ENCODE data around the gene SF1.

The SF1 gene

GRCh38 chr11:64796047-64796756 lies 17.9 kb upstream of the SF1 start:
- no peak overlapping the region for H2BK5ac ChIP-seq (ENCODE audit: low read depth, low read length, poor library complexity)
- H2AFZ ChIP-seq (ENCODE audit: insufficient read depth, low read length, poor library complexity): no peak overlapping the region
- H2BK120ac ChIP-seq (ENCODE audit: insufficient read depth, low read length, poor library complexity): no peak overlapping the region
- no peak overlapping the region for H3K27ac ChIP-seq (ENCODE audit: low read depth, low read length)
- no peak overlapping the region for H3K9ac ChIP-seq (ENCODE audit: low read length)
- H3K4me1 ChIP-seq (ENCODE audit: control insufficient read depth in 1 of 2, insufficient read depth in 2 of 2, low read length in 2 of 2): no peaks in the 10 kb centered on the region
- H3K4ac ChIP-seq (ENCODE audit: low read depth, low read length): no peak overlapping the region
- H3K18ac ChIP-seq (ENCODE audit: low read length): no peak overlapping the region
- no peaks in the 10 kb centered on the region for H3K79me2 ChIP-seq (ENCODE audit: control insufficient read depth, insufficient read depth, low read length, poor library complexity)
- H3K4me3 ChIP-seq (ENCODE audit: low read depth, low read length): no peak overlapping the region
- H4K12ac ChIP-seq (ENCODE audit: low read depth, low read length): no peak overlapping the region
- no peak overlapping the region for H4K8ac ChIP-seq (ENCODE audit: low read depth, low read length)
- no peak overlapping the region for H2BK12ac ChIP-seq (ENCODE audit: low read length)
- no peak for DNase-seq
- WGBS (ENCODE audit: extremely low coverage, insufficient coverage, insufficient read length): no CpG with 5 or more reads among the region's 19 CpGs
- no peaks in the 10 kb centered on the region for H3K79me1 ChIP-seq (ENCODE audit: low read length)
- H3K36me3 ChIP-seq (ENCODE audit: control insufficient read depth in 1 of 2, insufficient read depth in 2 of 2, low read length in 2 of 2): peaks cover 37 to 38% of the 10 kb centered on the region in 2 experiments
- H2AK5ac ChIP-seq (ENCODE audit: low read length): no peak overlapping the region
- H3K14ac ChIP-seq (ENCODE audit: low read length): no peak overlapping the region
- H3K27me3 ChIP-seq (ENCODE audit: insufficient read depth, low read length): no peaks in the 10 kb centered on the region
- H3K4me2 ChIP-seq (ENCODE audit: low read length): no peak overlapping the region
- H4K91ac ChIP-seq (ENCODE audit: low read depth, low read length): no peak overlapping the region
- no peaks in the 10 kb centered on the region for H3K9me3 ChIP-seq (ENCODE audit: insufficient read depth, low read depth, low read length)
- H3K23ac ChIP-seq (ENCODE audit: low read length): no peak overlapping the region

GRCh38 chr11:64794526-64794925 lies 16.2 kb upstream of the SF1 start:
- H3K27me3 ChIP-seq (ENCODE audit: insufficient read depth, low read length): no peaks in the 10 kb centered on the region
- no peaks in the 10 kb centered on the region for H3K4me1 ChIP-seq (ENCODE audit: control insufficient read depth in 1 of 2, insufficient read depth in 2 of 2, low read length in 2 of 2)
- H3K23ac ChIP-seq (ENCODE audit: low read length): no peak overlapping the region
- no peak overlapping the region for H3K9ac ChIP-seq (ENCODE audit: low read length)
- H4K91ac ChIP-seq (ENCODE audit: low read depth, low read length): no peak overlapping the region
- H3K27ac ChIP-seq (ENCODE audit: low read depth, low read length): no peak overlapping the region
- H3K4me2 ChIP-seq (ENCODE audit: low read length): no peak overlapping the region
- H4K8ac ChIP-seq (ENCODE audit: low read depth, low read length): no peak overlapping the region
- H3K4ac ChIP-seq (ENCODE audit: low read depth, low read length): no peak overlapping the region
- no CpG with 5 or more reads among the region's 10 CpGs for WGBS (ENCODE audit: extremely low coverage, insufficient coverage, insufficient read length)
- peaks cover 43 to 44% of the 10 kb centered on the region in 2 experiments for H3K36me3 ChIP-seq (ENCODE audit: control insufficient read depth in 1 of 2, insufficient read depth in 2 of 2, low read length in 2 of 2)
- H3K18ac ChIP-seq (ENCODE audit: low read length): no peak overlapping the region
- H3K9me3 ChIP-seq (ENCODE audit: insufficient read depth, low read depth, low read length): no peaks in the 10 kb centered on the region
- no peak overlapping the region for H2BK120ac ChIP-seq (ENCODE audit: insufficient read depth, low read length, poor library complexity)
- H2AFZ ChIP-seq (ENCODE audit: insufficient read depth, low read length, poor library complexity): no peak overlapping the region
- no peaks in the 10 kb centered on the region for H3K79me2 ChIP-seq (ENCODE audit: control insufficient read depth, insufficient read depth, low read length, poor library complexity)
- H4K12ac ChIP-seq (ENCODE audit: low read depth, low read length): no peak overlapping the region
- H2BK5ac ChIP-seq (ENCODE audit: low read depth, low read length, poor library complexity): no peak overlapping the region
- DNase-seq: no peak
- no peak overlapping the region for H3K14ac ChIP-seq (ENCODE audit: low read length)
- no peak overlapping the region for H2BK12ac ChIP-seq (ENCODE audit: low read length)
- no peak overlapping the region for H2AK5ac ChIP-seq (ENCODE audit: low read length)
- H3K79me1 ChIP-seq (ENCODE audit: low read length): no peaks in the 10 kb centered on the region
- no peak overlapping the region for H3K4me3 ChIP-seq (ENCODE audit: low read depth, low read length)

GRCh38 chr11:64793271-64794160 lies 15.2 kb upstream of the SF1 start:
- Histone ChIP-seq H3K14ac (ENCODE audit: low read length) (no peak overlapping the region), H4K91ac (ENCODE audit: low read depth, low read length) (no peak overlapping the region), H3K4ac (ENCODE audit: low read depth, low read length) (no peak overlapping the region), H2BK12ac (ENCODE audit: low read length) (no peak overlapping the region), H3K4me3 (ENCODE audit: low read depth, low read length) (no peak overlapping the region), H3K27ac (ENCODE audit: low read depth, low read length) (no peak overlapping the region), H2BK5ac (ENCODE audit: low read depth, low read length, poor library complexity) (no peak overlapping the region), H3K27me3 (ENCODE audit: insufficient read depth, low read length) (no peaks in the 10 kb centered on the region), H4K8ac (ENCODE audit: low read depth, low read length) (no peak overlapping the region), H3K79me1 (ENCODE audit: low read length) (no peaks in the 10 kb centered on the region), H3K4me2 (ENCODE audit: low read length) (no peak overlapping the region), H3K9me3 (ENCODE audit: insufficient read depth, low read depth, low read length) (no peaks in the 10 kb centered on the region), H3K23ac (ENCODE audit: low read length) (no peak overlapping the region), H3K18ac (ENCODE audit: low read length) (no peak overlapping the region), H2AFZ (ENCODE audit: insufficient read depth, low read length, poor library complexity) (no peak overlapping the region), H3K36me3 (ENCODE audit: control insufficient read depth in 1 of 2, insufficient read depth in 2 of 2, low read length in 2 of 2) (peaks cover 44 to 45% of the 10 kb centered on the region in 2 experiments), H3K9ac (ENCODE audit: low read length) (no peak overlapping the region), H2BK120ac (ENCODE audit: insufficient read depth, low read length, poor library complexity) (no peak overlapping the region), H2AK5ac (ENCODE audit: low read length) (no peak overlapping the region), H3K4me1 (ENCODE audit: control insufficient read depth in 1 of 2, insufficient read depth in 2 of 2, low read length in 2 of 2) (no peaks in the 10 kb centered on the region), H4K12ac (ENCODE audit: low read depth, low read length) (no peak overlapping the region), H3K79me2 (ENCODE audit: control insufficient read depth, insufficient read depth, low read length, poor library complexity) (no peaks in the 10 kb centered on the region)
- WGBS (ENCODE audit: extremely low coverage, insufficient coverage, insufficient read length): no CpG with 5 or more reads among the region's 11 CpGs
- DNase-seq: no peak

GRCh38 chr11:64792482-64792881 lies 14.1 kb upstream of the SF1 start:
- Histone ChIP-seq H2BK120ac (ENCODE audit: insufficient read depth, low read length, poor library complexity) (no peak overlapping the region), H4K91ac (ENCODE audit: low read depth, low read length) (no peak overlapping the region), H4K12ac (ENCODE audit: low read depth, low read length) (no peak overlapping the region), H3K79me2 (ENCODE audit: control insufficient read depth, insufficient read depth, low read length, poor library complexity) (no peaks in the 10 kb centered on the region), H2BK12ac (ENCODE audit: low read length) (no peak overlapping the region), H2BK5ac (ENCODE audit: low read depth, low read length, poor library complexity) (no peak overlapping the region), H3K27me3 (ENCODE audit: insufficient read depth, low read length) (no peaks in the 10 kb centered on the region), H3K4me1 (ENCODE audit: control insufficient read depth in 1 of 2, insufficient read depth in 2 of 2, low read length in 2 of 2) (no peaks in the 10 kb centered on the region), H3K27ac (ENCODE audit: low read depth, low read length) (no peak overlapping the region), H3K4me3 (ENCODE audit: low read depth, low read length) (no peak overlapping the region), H2AFZ (ENCODE audit: insufficient read depth, low read length, poor library complexity) (no peak overlapping the region), H3K14ac (ENCODE audit: low read length) (no peak overlapping the region), H3K4ac (ENCODE audit: low read depth, low read length) (no peak overlapping the region), H3K79me1 (ENCODE audit: low read length) (no peaks in the 10 kb centered on the region), H3K36me3 (ENCODE audit: control insufficient read depth in 1 of 2, insufficient read depth in 2 of 2, low read length in 2 of 2) (peaks cover 47 to 51% of the 10 kb centered on the region in 2 experiments), H3K23ac (ENCODE audit: low read length) (no peak overlapping the region), H3K4me2 (ENCODE audit: low read length) (no peak overlapping the region), H3K9ac (ENCODE audit: low read length) (no peak overlapping the region), H3K18ac (ENCODE audit: low read length) (no peak overlapping the region), H3K9me3 (ENCODE audit: insufficient read depth, low read depth, low read length) (no peaks in the 10 kb centered on the region), H2AK5ac (ENCODE audit: low read length) (no peak overlapping the region), H4K8ac (ENCODE audit: low read depth, low read length) (no peak overlapping the region)
- WGBS (ENCODE audit: extremely low coverage, insufficient coverage, insufficient read length): no CpG with 5 or more reads among the region's 4 CpGs
- DNase-seq: no peak

Measured in trophoblast cell (in vitro differentiated cells and primary cell).